Right cardiac atrium (tissue), 5 donors: ENCODE data around the gene PJA2. TPM values are rescaled to one million over a fixed set of nuclear protein-coding genes. Genes with fewer than 3 reads are reported as not detected.
A peak's percentile ranks its signal among the peaks of the same experiment; 100 is the strongest.

Experiments
- ATAC-seq, 2 donors: fragments of 200-7000 bp; cut with Tn5 transposase; one replicate each; pipeline versions ENCODE4 v1.8.0 to v1.9.1; 2020; ENCODE audit warnings: moderate library complexity in 2 of 2, mild to moderate bottlenecking in 1 of 2
- DNase-seq, 3 donors: peaks; one replicate each; pipeline ENCODE4 v3.0.0-alpha.2; 2020
- H3K27ac ChIP-seq: one replicate; pipeline ENCODE4 v1.5.1; 2013; ENCODE audit warnings: mild to moderate bottlenecking, low read length, control low read depth, moderate library complexity
- H3K27me3 ChIP-seq: one replicate; pipeline ENCODE4 v1.6.1; 2013; ENCODE audit not compliant: control insufficient read depth, insufficient read depth
- H3K4me1 ChIP-seq: one replicate; pipeline ENCODE4 v1.6.1; 2013; ENCODE audit warnings: low read length; ENCODE audit not compliant: control insufficient read depth, insufficient read depth
- H3K4me3 ChIP-seq: one replicate; pipeline ENCODE4 v1.5.1; 2013; ENCODE audit warnings: low read length, control low read depth
- H3K9me3 ChIP-seq: one replicate; pipeline ENCODE4 v1.6.1; 2013; ENCODE audit warnings: low read length; ENCODE audit not compliant: control insufficient read depth
- WGBS: extraction: QIAGEN DNeasy Blood & Tissue Kit; methylation state at CpG from one replicate; pipeline ENCODE4 v1.1.7; 2013; 5-methylcytosine and 5-hydroxymethylcytosine counted together
- intact Hi-C, 4 donors: fragments of 100-400 bp; cut with DNase I; formaldehyde crosslinking; loops; one replicate each; pipeline versions ENCODE4 v1.11.0 to v1.14.0; 2022 to 2023
- polyA plus RNA-seq: library from polyadenylated mRNA; stranded (reverse); fragments of 200-250 nt; gene quantifications from one replicate; pipeline ENCODE4 v1.2.3, GENCODE V29; 2013
- total RNA-seq, 4 donors: library from RNA; stranded (reverse); fragmentation: NEBNext Ultra II Directional; extraction: Animal tissue kit (Norgen Biotek cat#: 25700); gene quantifications; one replicate each; pipeline ENCODE4 v1.2.1, GENCODE V29; 2021
- donor health status: healthy with polysubstance abuse.
- donor health status: DM: no; HTN: yes; CAD: no.
- donor health status: DM: no; HTN: no; CAD: no.
- donor health status: DM: no; HTN: yes; CAD: no; lungs with severe emphysema.
- donor health status: DM: yes; HTN: yes; CAD: no.

Gene PJA2
- total and polyA plus RNA-seq, 5 donors: 37.4 to 122 (median 97.3) TPM

GRCh38 chr5:109350537-109351270 lies 59.1 kb downstream of the PJA2 start:
- H3K4me3 ChIP-seq: no peak overlapping the region
- intact Hi-C loops: loop anchor here in 1 of 4 donors (10.0 kb wide), 1 partner anchor 54 kb away; the partner anchor contains the start of gene PJA2
- 70% methylated on average over 5 of the region's 5 CpGs for WGBS
- no peak overlapping the region for H3K27ac ChIP-seq
- peaks cover 5% of the 10 kb centered on the region for H3K4me1 ChIP-seq
- DNase-seq (no peak), ATAC-seq (no peak)
- H3K27me3 ChIP-seq: no peaks in the 10 kb centered on the region
- H3K9me3 ChIP-seq: no peaks in the 10 kb centered on the region

- no peak overlapping the region for H3K27ac ChIP-seq
Measured at GRCh38 chr5:109349388-109349787, 60.4 kb downstream of the PJA2 start.

GRCh38 chr5:109347252-109347888 lies 62.4 kb downstream of the PJA2 start:
- Histone ChIP-seq H3K27ac (no peak overlapping the region), H3K27me3 (no peaks in the 10 kb centered on the region), H3K4me3 (no peak overlapping the region), H3K9me3 (no peaks in the 10 kb centered on the region), H3K4me1 (peaks cover 5% of the 10 kb centered on the region)
- peak in 1 of 3 donors; percentile 52 for DNase-seq
- peak in 1 of 2 donors; percentile 53 for ATAC-seq
- intact Hi-C loops: no loop called here

More at GRCh38 chr5:109349388-109349787, 60.4 kb downstream of the PJA2 start:
- DNase-seq: no peak
- intact Hi-C loops: no loop called here
- no peaks in the 10 kb centered on the region for H3K9me3 ChIP-seq
- WGBS: 76% methylated on average over 2 of the region's 2 CpGs
- H3K4me3 ChIP-seq: no peak overlapping the region
- H3K27me3 ChIP-seq: no peaks in the 10 kb centered on the region
- peaks cover 5% of the 10 kb centered on the region for H3K4me1 ChIP-seq
- peak; percentile 11 to 31 for ATAC-seq

- WGBS: 94% methylated on average over 2 of the region's 2 CpGs
Measured at GRCh38 chr5:109345699-109346098, 64.1 kb downstream of the PJA2 start.

GRCh38 chr5:109340351-109340750 lies 69.4 kb downstream of the PJA2 start:
- no peaks in the 10 kb centered on the region for H3K27me3 ChIP-seq
- no peak overlapping the region for H3K27ac ChIP-seq
- intact Hi-C loops: no loop called here
- WGBS: 90% methylated on average over 1 of the region's 5 CpGs
- no peak overlapping the region for H3K4me3 ChIP-seq
- no peaks in the 10 kb centered on the region for H3K9me3 ChIP-seq
- ATAC-seq (no peak), DNase-seq (no peak)
- no peaks in the 10 kb centered on the region for H3K4me1 ChIP-seq

More at GRCh38 chr5:109345699-109346098, 64.1 kb downstream of the PJA2 start:
- intact Hi-C loops: no loop called here
- DNase-seq: no peak
- Histone ChIP-seq H3K27ac (no peak overlapping the region), H3K9me3 (no peaks in the 10 kb centered on the region), H3K4me1 (peaks cover 5% of the 10 kb centered on the region), H3K4me3 (no peak overlapping the region), H3K27me3 (no peaks in the 10 kb centered on the region)
- no peak for ATAC-seq

- H3K4me1 ChIP-seq: no peaks in the 10 kb centered on the region
- no peak overlapping the region for H3K4me3 ChIP-seq
- DNase-seq (no peak), ATAC-seq (peak; percentile 36 to 77)
- H3K9me3 ChIP-seq: no peaks in the 10 kb centered on the region
- H3K27ac ChIP-seq: no peak overlapping the region
- no peaks in the 10 kb centered on the region for H3K27me3 ChIP-seq
- intact Hi-C loops: no loop called here
Measured at GRCh38 chr5:109335114-109335513, 74.7 kb downstream of the PJA2 start.

GRCh38 chr5:109334056-109334455 lies 75.7 kb downstream of the PJA2 start:
- DNase-seq (no peak), ATAC-seq (no peak)
- Histone ChIP-seq H3K27ac (no peak overlapping the region), H3K27me3 (no peaks in the 10 kb centered on the region), H3K4me3 (no peak overlapping the region), H3K4me1 (peaks cover 2% of the 10 kb centered on the region), H3K9me3 (no peaks in the 10 kb centered on the region)
- 96% methylated on average over 1 of the region's 1 CpG for WGBS
- intact Hi-C loops: no loop called here

- WGBS: 59% methylated on average over 4 of the region's 4 CpGs
- Histone ChIP-seq H3K27me3 (no peaks in the 10 kb centered on the region), H3K9me3 (no peaks in the 10 kb centered on the region), H3K27ac (no peak overlapping the region), H3K4me1 (peaks cover 2% of the 10 kb centered on the region), H3K4me3 (no peak overlapping the region)
- peak; percentile 68 to 76 for ATAC-seq
- DNase-seq: no peak
- intact Hi-C loops: no loop called here
Measured at GRCh38 chr5:109329333-109330237, 80.2 kb downstream of the PJA2 start.

GRCh38 chr5:109328626-109329025 lies 81.1 kb downstream of the PJA2 start:
- no peak overlapping the region for H3K27ac ChIP-seq
- 59% methylated on average over 1 of the region's 1 CpG for WGBS
- H3K27me3 ChIP-seq: no peaks in the 10 kb centered on the region
- no peaks in the 10 kb centered on the region for H3K9me3 ChIP-seq
- intact Hi-C loops: no loop called here
- ATAC-seq (no peak), DNase-seq (no peak)
- H3K4me3 ChIP-seq: no peak overlapping the region
- H3K4me1 ChIP-seq: peaks cover 4% of the 10 kb centered on the region

- no peaks in the 10 kb centered on the region for H3K27me3 ChIP-seq
- H3K4me3 ChIP-seq: no peak overlapping the region
- DNase-seq (no peak), ATAC-seq (no peak)
- no peak overlapping the region for H3K27ac ChIP-seq
- no peaks in the 10 kb centered on the region for H3K9me3 ChIP-seq
- intact Hi-C loops: no loop called here
- WGBS: 79% methylated on average over 3 of the region's 3 CpGs
- H3K4me1 ChIP-seq: peaks cover 4% of the 10 kb centered on the region
Measured at GRCh38 chr5:109327570-109327969, 82.2 kb downstream of the PJA2 start.

GRCh38 chr5:109326919-109327318 lies 82.9 kb downstream of the PJA2 start:
- Histone ChIP-seq H3K27ac (no peak overlapping the region), H3K4me1 (peaks cover 4% of the 10 kb centered on the region), H3K9me3 (no peaks in the 10 kb centered on the region), H3K4me3 (no peak overlapping the region), H3K27me3 (no peaks in the 10 kb centered on the region)
- ATAC-seq: no peak
- no peak for DNase-seq
- intact Hi-C loops: no loop called here
- WGBS: 58% methylated on average over 4 of the region's 4 CpGs
